ENCODE results near the gene ALX4.

The ALX4 gene

GRCh38 chr11:44315947-44316658 lies 6.2 kb upstream of the ALX4 start:
- DNase-seq (ENCODE audit: low read depth), result no peak

- no peak for DNase-seq (ENCODE audit: low read depth)
These were observed 4.8 kb upstream of the ALX4 start for GRCh38 chr11:44314733-44315132.

- DNase-seq (ENCODE audit: low read depth), result no peak
These were observed 4.0 kb upstream of the ALX4 start for GRCh38 chr11:44313761-44314489.

GRCh38 chr11:44312876-44313275 lies 2.9 kb upstream of the ALX4 start:
- no peak for DNase-seq (ENCODE audit: low read depth)

GRCh38 chr11:44311339-44312261 lies 1.7 kb upstream of the ALX4 start:
- DNase-seq (ENCODE audit: low read depth), result no peak

GRCh38 chr11:44310463-44311272 lies 729 bp upstream of the ALX4 start:
- DNase-seq (ENCODE audit: low read depth), result no peak

- DNase-seq (ENCODE audit: low read depth), result no peak
These were observed 195 bp upstream of the ALX4 start for GRCh38 chr11:44310206-44310462.

GRCh38 chr11:44308923-44309477 lies 939 bp downstream of the ALX4 start:
- DNase-seq (ENCODE audit: low read depth), result no peak

GRCh38 chr11:44308256-44308922 lies 1.6 kb downstream of the ALX4 start:
- no peak for DNase-seq (ENCODE audit: low read depth)

- DNase-seq (ENCODE audit: low read depth), result no peak
These were observed 2.4 kb downstream of the ALX4 start for GRCh38 chr11:44307340-44308099.

- no peak for DNase-seq (ENCODE audit: low read depth)
These were observed 3.1 kb downstream of the ALX4 start for GRCh38 chr11:44306918-44307244.

- DNase-seq (ENCODE audit: low read depth), result no peak
These were observed 3.7 kb downstream of the ALX4 start for GRCh38 chr11:44306052-44306917.

- DNase-seq (ENCODE audit: low read depth), result no peak
These were observed 4.4 kb downstream of the ALX4 start for GRCh38 chr11:44305470-44306051.

- DNase-seq (ENCODE audit: low read depth), result no peak
These were observed 4.9 kb downstream of the ALX4 start for GRCh38 chr11:44305026-44305469.

GRCh38 chr11:44304091-44305025 lies 5.6 kb downstream of the ALX4 start:
- no peak for DNase-seq (ENCODE audit: low read depth)

GRCh38 chr11:44303401-44303938 lies 6.5 kb downstream of the ALX4 start:
- no peak for DNase-seq (ENCODE audit: low read depth)

GRCh38 chr11:44301564-44302271 lies 8.2 kb downstream of the ALX4 start:
- no peak for DNase-seq (ENCODE audit: low read depth)
